Astrocyte of the spinal cord (primary cell): Measurements from ENCODE around the gene MACROD2.

Source experiments
- DNase-seq: peaks from one replicate; pipeline ENCODE4 v3.0.0; 2011; ENCODE audit warnings: low read depth, low spot score
- H3K4me3 ChIP-seq: 2 replicates; pipeline ENCODE4 v1.5.1; 2011; ENCODE audit warnings: low read depth, mild to moderate bottlenecking, low read length, moderate library complexity
- in situ Hi-C: cut with HindIII; loops from 2 replicates; pipeline ENCODE4 v1.10.0; 2017; ENCODE audit warnings: low sequenced_read_pairs
- TF ChIP-seq, protein P1 (sequence below): IDR thresholded peaks from 2 replicates; pipeline ENCODE4 v1.5.1; 2012; ENCODE audit warnings: low read depth, mild to moderate bottlenecking, low read length, inconsistent platforms

The MACROD2 gene

DNA sequence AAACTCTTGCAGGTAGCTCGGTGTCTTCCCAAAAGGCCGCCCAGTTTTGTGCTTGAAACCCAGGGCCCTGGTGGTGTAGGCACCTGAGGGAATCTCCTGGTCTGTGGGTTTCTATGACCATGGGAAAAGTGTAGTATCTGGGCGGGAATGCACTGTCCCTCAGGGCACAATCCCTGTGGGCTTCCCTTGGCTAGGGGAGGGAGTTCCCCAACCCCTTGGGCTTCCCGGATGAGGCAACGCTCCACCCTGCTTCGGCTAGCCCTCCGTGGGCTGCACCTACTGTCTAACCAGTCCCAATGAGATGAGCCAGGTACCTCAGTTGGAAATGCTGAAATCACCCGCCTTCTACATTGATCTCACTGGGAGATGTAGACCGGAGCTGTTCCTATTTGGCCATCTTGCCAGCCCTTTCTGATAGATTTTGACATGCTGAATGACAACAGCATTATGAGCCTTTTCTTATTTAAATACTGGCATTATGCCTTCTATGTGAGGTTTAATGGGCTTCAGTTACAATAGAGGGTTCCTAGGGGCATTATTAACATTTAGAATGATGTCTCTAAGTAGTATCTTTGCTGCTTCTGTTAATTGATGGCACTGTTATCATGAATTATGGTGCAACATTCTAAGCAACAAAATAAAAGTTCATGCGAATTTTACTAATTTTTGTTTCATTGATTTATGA, 475.8 kb downstream of the MACROD2 start:
- in situ Hi-C loops, result no loop called here
- H3K4me3 ChIP-seq, result no peak overlapping the region
- no peak for DNase-seq
- TF ChIP-seq, protein P1, sequence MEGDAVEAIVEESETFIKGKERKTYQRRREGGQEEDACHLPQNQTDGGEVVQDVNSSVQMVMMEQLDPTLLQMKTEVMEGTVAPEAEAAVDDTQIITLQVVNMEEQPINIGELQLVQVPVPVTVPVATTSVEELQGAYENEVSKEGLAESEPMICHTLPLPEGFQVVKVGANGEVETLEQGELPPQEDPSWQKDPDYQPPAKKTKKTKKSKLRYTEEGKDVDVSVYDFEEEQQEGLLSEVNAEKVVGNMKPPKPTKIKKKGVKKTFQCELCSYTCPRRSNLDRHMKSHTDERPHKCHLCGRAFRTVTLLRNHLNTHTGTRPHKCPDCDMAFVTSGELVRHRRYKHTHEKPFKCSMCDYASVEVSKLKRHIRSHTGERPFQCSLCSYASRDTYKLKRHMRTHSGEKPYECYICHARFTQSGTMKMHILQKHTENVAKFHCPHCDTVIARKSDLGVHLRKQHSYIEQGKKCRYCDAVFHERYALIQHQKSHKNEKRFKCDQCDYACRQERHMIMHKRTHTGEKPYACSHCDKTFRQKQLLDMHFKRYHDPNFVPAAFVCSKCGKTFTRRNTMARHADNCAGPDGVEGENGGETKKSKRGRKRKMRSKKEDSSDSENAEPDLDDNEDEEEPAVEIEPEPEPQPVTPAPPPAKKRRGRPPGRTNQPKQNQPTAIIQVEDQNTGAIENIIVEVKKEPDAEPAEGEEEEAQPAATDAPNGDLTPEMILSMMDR, result no peak

DNA sequence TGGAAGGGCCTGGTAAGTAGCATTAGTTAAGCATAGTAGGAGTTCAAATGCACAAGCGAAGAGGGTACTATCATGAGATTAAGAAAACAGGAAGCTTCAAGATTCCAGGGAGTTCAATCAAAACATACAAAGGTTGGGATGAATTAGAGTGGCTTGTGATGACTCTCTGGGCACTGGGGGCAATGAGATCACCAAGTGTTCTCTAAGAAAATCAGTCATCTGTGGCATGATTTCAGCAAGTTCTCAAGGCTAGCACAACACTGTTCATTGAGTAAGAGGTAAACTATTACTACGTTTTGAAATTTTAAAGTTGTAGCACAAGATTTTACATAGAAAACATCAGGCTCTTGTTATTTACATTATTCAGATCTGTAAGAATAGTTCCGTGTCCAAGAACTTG, 481.8 kb downstream of the MACROD2 start:
- peak; percentile 17 for DNase-seq
- TF ChIP-seq, protein P1, result no peak
- in situ Hi-C loops, result no loop called here
- H3K4me3 ChIP-seq, result no peak overlapping the region

DNA sequence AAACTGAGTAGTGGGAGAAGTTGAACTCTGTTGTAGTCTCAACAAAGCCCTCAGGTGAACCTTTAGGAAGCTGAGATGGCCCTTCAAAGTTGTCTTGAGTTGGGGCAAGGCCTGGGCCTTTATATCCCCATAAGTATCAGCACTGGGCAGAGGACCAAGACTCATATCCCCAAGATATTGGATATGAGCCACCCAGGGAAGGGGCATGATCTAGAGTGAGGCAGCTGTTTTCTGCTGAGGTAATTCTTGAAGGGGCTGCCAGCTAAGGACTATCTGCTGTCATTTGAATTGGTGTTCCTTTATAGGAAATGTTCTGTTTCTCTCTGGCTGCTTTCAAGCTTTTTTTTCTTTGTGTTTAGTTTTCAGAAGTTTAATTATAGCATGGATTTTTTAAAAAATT, 482.8 kb downstream of the MACROD2 start:
- H3K4me3 ChIP-seq, result no peak overlapping the region
- DNase-seq, result no peak
- in situ Hi-C loops, result no loop called here
- TF ChIP-seq, protein P1, result no peak

DNA sequence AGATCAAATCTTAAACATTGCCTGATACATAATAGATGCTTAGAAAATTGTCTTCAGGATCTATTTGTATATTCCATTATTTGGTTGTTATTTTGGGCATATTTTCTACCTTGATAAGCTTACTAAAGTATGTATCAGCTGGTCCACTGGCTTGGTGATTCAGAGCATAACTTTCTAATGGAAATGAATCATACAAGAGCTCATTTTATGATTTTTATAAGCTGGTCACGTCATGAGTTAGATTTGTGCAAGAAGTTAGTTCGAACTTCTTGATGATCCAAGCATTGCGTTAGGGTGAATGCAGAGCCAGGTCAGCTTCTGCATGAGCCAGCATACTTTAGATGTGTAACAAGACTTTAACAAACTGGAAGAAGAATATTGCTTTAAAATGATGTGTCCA, 486.5 kb downstream of the MACROD2 start:
- DNase-seq, result peak; percentile 20
- in situ Hi-C loops, result no loop called here
- TF ChIP-seq, protein P1, result no peak
- no peak overlapping the region for H3K4me3 ChIP-seq

DNA sequence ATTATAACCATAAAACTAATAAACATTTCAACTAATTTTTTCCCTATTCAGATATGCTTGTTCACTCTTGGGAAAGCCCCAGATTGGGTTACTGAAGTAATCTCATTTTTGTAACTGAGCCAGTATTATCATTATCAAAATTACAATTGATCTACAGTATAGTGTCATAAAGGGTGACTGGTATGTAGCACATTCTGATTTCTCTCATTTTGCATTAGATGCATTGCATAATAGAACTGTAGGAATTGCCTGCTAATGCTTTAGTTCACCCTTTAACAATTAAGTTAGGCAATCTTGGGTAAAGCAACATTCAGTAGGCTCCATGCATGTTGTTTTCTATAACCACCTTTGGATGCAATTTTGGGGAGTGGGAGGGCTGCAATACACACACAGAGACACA, 492.9 kb downstream of the MACROD2 start:
- H3K4me3 ChIP-seq, result no peak overlapping the region
- TF ChIP-seq, protein P1, result no peak
- no peak for DNase-seq
- in situ Hi-C loops, result no loop called here

DNA sequence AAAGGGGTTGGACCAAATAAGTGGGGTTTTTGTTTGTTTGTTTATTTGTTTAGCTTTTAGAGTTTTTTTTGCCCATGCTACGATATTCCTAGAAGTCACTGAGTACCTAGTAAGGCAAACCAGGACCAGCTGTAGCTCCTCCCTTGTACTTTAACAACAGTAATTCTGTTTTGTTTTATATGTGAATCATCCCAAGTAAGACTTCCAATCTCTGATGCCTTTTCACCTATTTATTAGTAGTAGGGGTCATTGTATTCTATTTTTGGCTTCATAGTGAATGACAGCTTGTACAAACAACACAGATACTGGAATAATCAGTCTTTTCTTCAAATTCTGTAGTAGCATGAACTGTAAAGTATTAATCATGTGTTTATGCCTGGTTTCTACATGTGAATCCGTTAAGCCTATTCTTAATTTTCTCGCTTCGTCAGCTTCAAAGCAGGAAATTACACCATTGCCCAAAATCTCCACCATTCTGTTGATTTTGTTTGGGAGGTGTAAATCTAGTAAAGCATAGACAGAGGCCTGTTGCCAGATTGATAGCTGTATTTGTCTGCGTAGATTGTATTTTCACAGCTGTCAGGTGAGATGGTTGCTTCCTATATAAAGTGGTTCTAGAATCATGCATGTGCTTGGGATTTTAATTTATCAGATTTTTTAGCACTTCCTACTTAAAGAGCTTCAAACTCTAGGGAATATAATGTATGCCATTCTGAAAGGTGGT, 493.6 kb downstream of the MACROD2 start:
- DNase-seq, result no peak
- TF ChIP-seq, protein P1, result no peak
- H3K4me3 ChIP-seq, result no peak overlapping the region
- in situ Hi-C loops, result no loop called here
